Measurements from ENCODE around the gene SOX30.

The SOX30 gene

DNA sequence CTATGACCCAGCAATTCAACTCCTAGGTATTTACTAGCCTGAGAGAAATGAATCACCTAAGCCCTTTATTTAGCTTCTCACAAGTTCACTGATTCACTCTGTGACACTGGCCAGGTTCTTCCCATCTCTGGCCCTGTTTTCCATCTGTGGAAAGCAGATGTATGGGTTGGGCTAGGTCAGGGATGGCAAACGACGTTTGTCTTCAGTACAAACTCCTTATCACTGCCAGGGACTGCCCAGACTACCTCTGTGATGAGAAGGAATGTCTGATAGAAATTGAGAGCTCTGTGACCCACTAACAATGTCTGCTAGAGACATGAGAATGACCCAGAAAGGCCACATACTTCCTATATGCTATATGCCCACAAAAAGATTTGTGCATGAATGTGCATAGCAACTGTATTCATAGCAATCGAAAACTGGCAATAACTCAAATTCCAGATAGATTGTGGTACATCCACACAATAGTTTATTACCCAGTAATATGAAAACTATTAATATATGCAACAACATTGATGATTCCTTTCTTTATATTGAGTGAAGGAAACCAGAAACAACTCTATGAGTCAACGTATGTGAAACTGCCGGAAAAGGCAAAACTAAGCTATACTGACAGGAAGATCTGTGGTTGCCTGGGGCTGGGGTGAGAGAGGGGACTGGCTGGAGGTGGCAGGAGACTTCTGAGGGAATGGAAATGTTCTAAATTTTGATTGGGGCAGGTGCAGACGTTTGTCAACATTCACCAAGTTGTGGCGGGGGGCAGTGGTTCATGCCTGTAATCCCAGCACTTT, 44.7 kb downstream of the SOX30 start:
- DNase-seq: no peak

- no peak for DNase-seq
Measured at GRCh38 chr5:157606046-157606445, 46.2 kb downstream of the SOX30 start.

GRCh38 chr5:157603333-157604190, 48.7 kb downstream of the SOX30 start:
- no peak for DNase-seq

DNA sequence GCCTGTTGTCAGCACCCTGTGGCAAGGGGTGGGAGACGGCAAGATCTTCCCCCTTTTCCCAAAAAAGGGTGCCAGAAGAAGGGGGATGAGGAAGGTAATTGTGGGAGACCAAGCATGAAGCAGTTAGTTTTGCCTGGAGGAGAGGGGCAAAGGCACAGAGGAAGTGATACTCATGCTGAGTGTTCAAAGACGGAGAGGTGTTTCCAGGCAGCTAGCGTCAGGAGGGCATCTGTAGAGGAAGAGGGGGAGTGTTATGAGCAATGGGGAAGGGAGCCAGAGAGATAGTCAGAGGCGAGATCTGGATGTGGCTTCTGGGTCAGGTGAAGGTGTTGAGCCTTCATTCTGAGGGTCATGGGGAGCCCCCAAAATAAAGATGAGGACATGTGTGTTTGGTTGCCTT, 49.7 kb downstream of the SOX30 start:
- no peak for DNase-seq

- no peak for DNase-seq
Measured at GRCh38 chr5:157600252-157600651, 52.0 kb downstream of the SOX30 start.

GRCh38 chr5:157599565-157599964, 52.7 kb downstream of the SOX30 start:
- DNase-seq: no peak

- no peak for DNase-seq
Measured at GRCh38 chr5:157598350-157598936, 53.8 kb downstream of the SOX30 start.

GRCh38 chr5:157597277-157597676, 55.0 kb downstream of the SOX30 start:
- DNase-seq: no peak

DNA sequence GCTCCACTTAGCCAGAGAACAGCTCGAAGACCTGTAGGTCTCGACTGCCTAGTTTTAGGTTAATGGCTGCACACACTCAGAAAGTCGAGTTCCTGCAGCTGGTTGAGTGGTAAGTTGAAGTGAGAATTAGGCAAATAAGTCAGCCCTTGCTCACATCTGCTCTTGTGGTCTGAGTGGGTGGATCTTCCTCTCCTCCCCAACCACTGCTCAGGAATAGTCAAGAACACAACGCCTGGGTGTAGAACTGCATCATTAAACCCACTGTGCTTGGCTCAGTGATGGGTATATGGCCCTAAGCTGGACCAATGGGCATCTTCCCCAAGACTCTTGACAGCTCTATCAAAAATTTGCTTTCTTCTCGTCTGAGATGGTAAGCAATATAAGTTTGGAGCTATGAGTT, 55.8 kb downstream of the SOX30 start:
- DNase-seq: no peak

GRCh38 chr5:157594675-157595459, 57.4 kb downstream of the SOX30 start:
- DNase-seq: no peak

- no peak for DNase-seq
Measured at GRCh38 chr5:157594257-157594656, 58.0 kb downstream of the SOX30 start.

DNA sequence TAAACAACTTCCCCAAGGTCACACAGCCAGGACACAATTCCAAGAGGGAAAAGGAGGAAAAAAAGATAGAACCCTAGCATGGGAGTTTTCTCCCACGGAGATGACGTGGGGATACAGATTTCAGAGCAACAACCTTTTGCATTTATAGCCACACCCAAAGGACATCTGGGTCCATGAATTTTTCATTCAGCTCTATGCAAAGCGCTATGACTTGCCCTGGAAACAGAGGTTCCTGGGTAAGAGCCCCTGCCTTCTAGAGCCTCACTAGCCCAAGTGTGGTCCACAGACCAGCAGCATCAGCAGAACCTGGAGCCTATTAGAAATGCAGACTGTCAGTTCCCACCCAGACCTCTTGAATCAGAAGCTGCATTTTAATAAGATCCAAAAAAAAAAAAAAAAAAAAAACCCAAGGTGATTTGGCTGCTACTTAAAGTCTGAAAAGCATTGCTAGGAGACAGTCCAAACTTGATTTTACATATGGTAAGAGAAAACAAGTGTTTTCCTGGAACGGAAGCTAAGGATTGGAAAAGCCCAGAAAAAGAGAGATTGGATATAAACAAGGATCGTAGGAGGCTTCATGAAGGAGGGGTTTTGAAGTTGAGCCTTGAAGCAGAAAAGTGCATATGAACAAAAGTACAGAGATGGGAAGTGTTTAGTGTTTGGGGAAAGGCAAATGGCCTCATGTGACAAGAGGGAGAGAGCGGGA, 59.0 kb downstream of the SOX30 start:
- DNase-seq: no peak

DNA sequence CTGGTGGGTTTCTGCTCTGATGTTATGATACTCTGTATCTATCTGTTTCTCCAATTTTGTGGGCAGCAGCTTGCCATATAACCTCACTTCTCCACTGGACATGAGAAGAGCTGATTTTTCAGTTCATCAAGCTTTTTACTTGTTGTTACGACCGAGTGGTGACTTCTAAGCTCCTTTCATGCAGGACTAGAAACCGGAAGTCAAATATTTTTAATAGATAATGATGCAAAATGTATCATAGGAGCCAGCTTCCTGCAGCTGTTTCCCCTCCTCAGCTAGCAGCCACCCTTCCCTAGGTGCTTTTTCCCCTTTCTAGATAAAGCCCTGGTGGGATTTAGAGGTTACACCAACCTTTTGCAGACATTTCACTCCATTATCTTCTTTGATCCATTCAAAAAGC, 59.6 kb downstream of the SOX30 start:
- DNase-seq: no peak

GRCh38 chr5:157590478-157590877, 61.8 kb downstream of the SOX30 start:
- no peak for DNase-seq

GRCh38 chr5:157584628-157585027, 67.6 kb downstream of the SOX30 start:
- no peak for DNase-seq

DNA sequence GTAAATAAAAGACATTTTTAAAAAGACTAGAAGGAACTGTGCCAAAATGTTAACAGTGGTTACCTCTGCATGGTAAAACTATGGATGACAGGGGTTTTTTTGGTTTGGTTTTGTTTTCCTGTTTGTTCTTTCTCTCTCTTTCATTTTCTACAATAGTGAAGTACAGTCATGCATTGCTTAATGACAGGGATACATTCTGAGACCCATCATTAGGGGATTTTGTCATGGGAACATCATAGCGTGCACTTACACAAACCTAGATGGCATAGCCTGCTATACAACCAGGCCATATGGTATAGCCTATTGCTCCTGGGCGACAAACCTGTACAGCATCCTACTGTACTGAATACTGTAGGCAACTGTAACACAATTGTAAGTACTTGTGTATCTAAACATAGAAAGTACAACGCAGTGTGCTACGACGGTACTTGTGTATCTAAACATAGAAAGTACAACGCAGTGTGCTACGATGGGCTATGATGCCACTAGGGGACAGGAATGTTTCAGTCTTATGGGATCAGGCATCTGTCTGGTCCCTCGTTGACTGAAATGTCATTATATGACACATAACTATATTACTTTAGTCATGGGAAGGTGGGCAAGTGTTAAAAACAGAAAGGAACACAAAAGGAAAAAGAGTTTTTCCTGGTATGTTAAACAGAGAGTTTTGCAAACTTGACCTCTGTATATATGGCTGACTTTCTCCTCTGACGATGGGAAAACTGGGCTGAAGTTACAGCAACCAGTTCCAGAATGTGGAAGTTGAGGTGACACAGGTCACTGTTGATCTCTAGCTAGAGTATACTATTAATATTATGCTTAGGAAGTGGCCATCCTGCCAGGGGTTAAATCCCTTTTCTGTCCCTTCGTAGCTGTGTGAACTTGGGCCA, 69.3 kb downstream of the SOX30 start:
- no peak for DNase-seq

DNA sequence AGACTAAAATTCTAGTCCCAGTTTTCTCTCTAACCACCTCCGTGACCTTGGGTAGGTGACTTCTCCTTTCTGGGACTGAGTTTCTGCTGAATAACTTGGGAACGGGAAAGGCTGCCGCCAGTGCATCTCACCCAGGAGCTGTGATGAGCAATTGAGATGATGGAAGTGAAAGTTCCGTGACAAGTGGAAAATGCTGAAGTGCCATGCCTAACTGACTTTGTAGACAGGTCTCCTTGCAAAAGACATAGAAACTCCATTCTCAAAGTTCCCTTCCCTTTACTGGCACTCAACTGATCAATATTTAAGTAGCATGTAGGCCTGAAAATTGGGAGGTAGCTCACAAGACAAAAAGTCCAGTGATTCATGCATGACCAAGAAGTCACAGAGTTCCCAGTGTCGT, 70.3 kb downstream of the SOX30 start:
- DNase-seq: no peak

DNA sequence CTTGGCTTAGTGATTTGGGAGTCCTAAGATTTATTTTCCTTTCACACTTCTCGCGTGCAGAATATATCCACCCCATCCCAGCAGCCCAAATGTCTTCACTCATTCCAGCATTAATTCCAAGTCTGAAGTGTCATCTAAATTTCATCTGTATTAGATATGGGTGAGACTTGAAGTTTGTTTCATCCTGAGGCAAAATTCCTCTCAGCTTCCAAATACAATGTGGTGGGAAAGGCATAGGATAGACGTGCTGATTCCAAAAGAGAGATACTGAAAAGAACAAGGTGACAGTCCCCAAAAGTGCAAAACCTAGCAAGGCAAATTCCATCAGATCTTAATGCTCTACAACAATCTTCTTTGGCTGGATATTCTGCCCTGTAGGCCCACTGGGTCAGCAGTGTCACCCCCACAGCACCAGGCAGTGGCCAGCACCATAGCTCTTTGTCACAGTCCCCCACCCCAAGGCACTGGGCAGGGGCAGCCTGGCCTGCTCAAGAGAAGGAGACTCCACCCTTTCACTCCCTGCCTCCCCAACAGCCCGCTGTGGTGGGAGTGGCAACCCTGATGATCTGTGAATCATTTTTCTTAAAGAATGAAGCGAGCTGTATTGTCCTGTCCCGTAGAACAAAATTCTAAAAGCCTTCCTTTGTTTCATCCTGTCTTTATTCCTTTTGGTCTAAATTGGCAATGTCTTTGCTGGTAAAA, 74.0 kb downstream of the SOX30 start:
- DNase-seq: no peak

- DNase-seq: no peak
Measured at GRCh38 chr5:157576678-157577077, 75.6 kb downstream of the SOX30 start.

Data from NCI-H345 (cell line).